ENCODE measurements around the gene CHMP5.

The CHMP5 gene

GRCh38 chr9:33320230-33320567 lies 55.4 kb downstream of the CHMP5 start:
- no peak for DNase-seq

- no peak for DNase-seq
Measured at GRCh38 chr9:33320568-33321261, 55.9 kb downstream of the CHMP5 start.

- DNase-seq, result no peak
Measured at GRCh38 chr9:33329117-33329563, 64.3 kb downstream of the CHMP5 start.

GRCh38 chr9:33329979-33330378 lies 65.1 kb downstream of the CHMP5 start:
- no peak for DNase-seq

- no peak for DNase-seq
Measured at GRCh38 chr9:33331377-33331891, 66.6 kb downstream of the CHMP5 start.
